Measurements from ENCODE around the gene SUGCT. TPM values are rescaled to one million over a fixed set of nuclear protein-coding genes. Genes with fewer than 3 reads are reported as not detected.
"Not testable (repeated sequence)": the region's sequence is repeated elsewhere in the genome, so short reads cannot be mapped to it uniquely, and the experiment has no call there.

Gene SUGCT
- total and polyA plus RNA-seq, 3 experiments from 2014 or later = 1.1 to 1.4 (median 1.3) TPM

- H3K9me3 ChIP-seq (ENCODE audit: low read length); H3K4me1 Mint-ChIP-seq; H3K9me3 Mint-ChIP-seq; H3K4me3 Mint-ChIP-seq; H3K36me3 ChIP-seq (ENCODE audit: insufficient read depth, low read length); H3K4me1 ChIP-seq (ENCODE audit: insufficient read depth, low read length); H3K27ac ChIP-seq (ENCODE audit: low read depth, low read length); H3K36me3 Mint-ChIP-seq; DNase-seq; H3K27me3 Mint-ChIP-seq; POLR2A ChIA-PET; H3K27me3 ChIP-seq (ENCODE audit: insufficient read depth, low read length, poor library complexity, severe bottlenecking); H3K4me3 ChIP-seq (ENCODE audit: low read length): not testable (repeated sequence)
- CTCF ChIA-PET = interaction anchor here (1.8 kb wide), 1 partner anchor 12 kb away, joined by 9 read pairs; the partner anchor contains the start of genes MPLKIP and SUGCT
- H3K27ac Mint-ChIP-seq = peak overlapping the region in 1 of 8 donors; percentile 43
These were observed 12.5 kb upstream of the SUGCT start for GRCh38 chr7:40122100-40122939.

- no peaks in the 10 kb centered on the region for H3K36me3 ChIP-seq (ENCODE audit: insufficient read depth, low read length)
- POLR2A ChIA-PET = no interaction called here
- CTCF ChIA-PET = interaction anchor here (1.8 kb wide), 1 partner anchor 12 kb away, joined by 9 read pairs; the partner anchor contains the start of genes MPLKIP and SUGCT
- Mint-ChIP-seq H3K27me3 (no peaks in the 10 kb centered on the region), H3K27ac (no peak overlapping the region), H3K4me1 (peaks cover 2 to 8% (median 5%) of the 10 kb centered on the region in 3 donors), H3K36me3 (peaks cover 0 to 2% (median 0%) of the 10 kb centered on the region in 3 donors), H3K9me3 (no peaks in the 10 kb centered on the region), H3K4me3 (no peak overlapping the region)
- no peaks in the 10 kb centered on the region for H3K4me1 ChIP-seq (ENCODE audit: insufficient read depth, low read length)
- no peaks in the 10 kb centered on the region for H3K27me3 ChIP-seq (ENCODE audit: insufficient read depth, low read length, poor library complexity, severe bottlenecking)
- no peaks in the 10 kb centered on the region for H3K9me3 ChIP-seq (ENCODE audit: low read length)
- H3K4me3 ChIP-seq (ENCODE audit: low read length) = no peak overlapping the region
- H3K27ac ChIP-seq (ENCODE audit: low read depth, low read length) = no peak overlapping the region
- DNase-seq = no peak
These were observed 11.9 kb upstream of the SUGCT start for GRCh38 chr7:40122940-40123254.

- peaks cover 37% of the 10 kb centered on the region for H3K4me1 ChIP-seq (ENCODE audit: insufficient read depth, low read length)
- no peaks in the 10 kb centered on the region for H3K9me3 ChIP-seq (ENCODE audit: low read length)
- peak overlapping the region; percentile 88 to 99 (median 92) for H3K27ac Mint-ChIP-seq
- ChIA-PET POLR2A (interaction anchor here (0.6 to 1.8 kb wide), 5 partner anchors 21 to 1916 kb away, joined by 3 to 14 read pairs (median 4); partner anchors contain the start of gene CDK13), CTCF (interaction anchor here (1.0 to 2.9 kb wide), 14 partner anchors 10 to 554 kb away, joined by 3 to 13 read pairs (median 4); partner anchors contain the start of gene CDK13)
- H3K27ac ChIP-seq (ENCODE audit: low read depth, low read length) = peak overlapping the region; percentile 96
- no peak for DNase-seq
- no peaks in the 10 kb centered on the region for H3K27me3 ChIP-seq (ENCODE audit: insufficient read depth, low read length, poor library complexity, severe bottlenecking)
- peak overlapping the region; percentile 84 for H3K4me3 ChIP-seq (ENCODE audit: low read length)
- peak overlapping the region; percentile 96 to 99 (median 98) for H3K4me3 Mint-ChIP-seq
- H3K9me3 Mint-ChIP-seq = no peaks in the 10 kb centered on the region
- peaks cover 0 to 1% of the 10 kb centered on the region in 2 donors for H3K27me3 Mint-ChIP-seq
- peaks cover 0 to 13% (median 0%) of the 10 kb centered on the region in 3 donors for H3K36me3 Mint-ChIP-seq
- H3K4me1 Mint-ChIP-seq = peaks cover 30 to 59% (median 49%) of the 10 kb centered on the region in 3 donors
- no peaks in the 10 kb centered on the region for H3K36me3 ChIP-seq (ENCODE audit: insufficient read depth, low read length)
These were observed 1.0 kb upstream of the SUGCT start for GRCh38 chr7:40133561-40134427.

- peaks cover 0 to 10% (median 0%) of the 10 kb centered on the region in 3 donors for H3K36me3 Mint-ChIP-seq
- peak overlapping the region; percentile 84 for H3K4me3 ChIP-seq (ENCODE audit: low read length)
- ChIA-PET CTCF (interaction anchor here (0.8 to 2.9 kb wide), 11 partner anchors 8 to 556 kb away, joined by 3 to 13 read pairs (median 3); partner anchors contain the start of gene CDK13), POLR2A (interaction anchor here (0.6 to 1.8 kb wide), 4 partner anchors 17 to 239 kb away, joined by 3 to 14 read pairs (median 6); partner anchors contain the start of gene CDK13)
- H3K4me1 Mint-ChIP-seq = peaks cover 26 to 46% (median 35%) of the 10 kb centered on the region in 3 donors
- peaks cover 37% of the 10 kb centered on the region for H3K4me1 ChIP-seq (ENCODE audit: insufficient read depth, low read length)
- peak overlapping the region in 7 of 8 donors; percentile 10 to 88 (median 38) for H3K27ac Mint-ChIP-seq
- H3K4me3 Mint-ChIP-seq = peak overlapping the region; percentile 71 to 99 (median 97)
- H3K9me3 ChIP-seq (ENCODE audit: low read length) = no peaks in the 10 kb centered on the region
- DNase-seq = no peak
- no peaks in the 10 kb centered on the region for H3K9me3 Mint-ChIP-seq
- no peaks in the 10 kb centered on the region for H3K36me3 ChIP-seq (ENCODE audit: insufficient read depth, low read length)
- H3K27me3 Mint-ChIP-seq = peaks cover 0 to 2% of the 10 kb centered on the region in 2 donors
- H3K27me3 ChIP-seq (ENCODE audit: insufficient read depth, low read length, poor library complexity, severe bottlenecking) = no peaks in the 10 kb centered on the region
- no peak overlapping the region for H3K27ac ChIP-seq (ENCODE audit: low read depth, low read length)
These were observed 459 bp downstream of the SUGCT start for GRCh38 chr7:40135317-40135610.

GRCh38 chr7:40137563-40137962, 2.8 kb downstream of the SUGCT start:
- H3K4me1 Mint-ChIP-seq = peaks cover 11 to 23% (median 15%) of the 10 kb centered on the region in 3 donors
- Histone ChIP-seq H3K27ac (ENCODE audit: low read depth, low read length) (no peak overlapping the region), H3K36me3 (ENCODE audit: insufficient read depth, low read length) (no peaks in the 10 kb centered on the region), H3K4me3 (ENCODE audit: low read length) (no peak overlapping the region), H3K4me1 (ENCODE audit: insufficient read depth, low read length) (peaks cover 17% of the 10 kb centered on the region), H3K27me3 (ENCODE audit: insufficient read depth, low read length, poor library complexity, severe bottlenecking) (no peaks in the 10 kb centered on the region), H3K9me3 (ENCODE audit: low read length) (no peaks in the 10 kb centered on the region)
- peaks cover 0 to 7% (median 0%) of the 10 kb centered on the region in 3 donors for H3K36me3 Mint-ChIP-seq
- POLR2A ChIA-PET = no interaction called here
- DNase-seq = no peak
- H3K27me3 Mint-ChIP-seq = peaks cover 5 to 7% of the 10 kb centered on the region in 2 donors
- CTCF ChIA-PET = no interaction called here
- peak overlapping the region in 1 of 8 donors; percentile 86 for H3K27ac Mint-ChIP-seq
- H3K9me3 Mint-ChIP-seq = no peaks in the 10 kb centered on the region
- peak overlapping the region in 1 of 7 donors; percentile 62 for H3K4me3 Mint-ChIP-seq

GRCh38 chr7:40138973-40139372, 4.2 kb downstream of the SUGCT start:
- H3K27me3 ChIP-seq (ENCODE audit: insufficient read depth, low read length, poor library complexity, severe bottlenecking) = no peaks in the 10 kb centered on the region
- no peak overlapping the region for H3K4me3 ChIP-seq (ENCODE audit: low read length)
- Mint-ChIP-seq H3K9me3 (no peaks in the 10 kb centered on the region), H3K27ac (peak overlapping the region in 1 of 8 donors; percentile 71), H3K4me3 (no peak overlapping the region), H3K4me1 (peaks cover 0 to 9% (median under 1%) of the 10 kb centered on the region in 3 donors), H3K36me3 (peaks cover 0 to 3% (median 0%) of the 10 kb centered on the region in 3 donors), H3K27me3 (peaks cover 9 to 11% of the 10 kb centered on the region in 2 donors)
- H3K27ac ChIP-seq (ENCODE audit: low read depth, low read length) = no peak overlapping the region
- H3K4me1 ChIP-seq (ENCODE audit: insufficient read depth, low read length) = peaks cover 5% of the 10 kb centered on the region
- ChIA-PET POLR2A (no interaction called here), CTCF (no interaction called here)
- H3K36me3 ChIP-seq (ENCODE audit: insufficient read depth, low read length) = no peaks in the 10 kb centered on the region
- no peak for DNase-seq
- H3K9me3 ChIP-seq (ENCODE audit: low read length) = no peaks in the 10 kb centered on the region

GRCh38 chr7:40139891-40140290, 5.1 kb downstream of the SUGCT start:
- POLR2A ChIA-PET; H3K27me3 ChIP-seq (ENCODE audit: insufficient read depth, low read length, poor library complexity, severe bottlenecking); H3K9me3 Mint-ChIP-seq; H3K36me3 Mint-ChIP-seq; H3K36me3 ChIP-seq (ENCODE audit: insufficient read depth, low read length); DNase-seq; H3K27ac Mint-ChIP-seq; H3K4me1 ChIP-seq (ENCODE audit: insufficient read depth, low read length); CTCF ChIA-PET; H3K4me1 Mint-ChIP-seq; H3K27ac ChIP-seq (ENCODE audit: low read depth, low read length); H3K9me3 ChIP-seq (ENCODE audit: low read length); H3K4me3 ChIP-seq (ENCODE audit: low read length): not testable (repeated sequence)
- Mint-ChIP-seq H3K4me3 (peak overlapping the region in 2 of 7 donors; percentile 10 to 44), H3K27me3 (peaks cover 9 to 16% of the 10 kb centered on the region in 2 donors)

- H3K9me3 ChIP-seq (ENCODE audit: low read length); CTCF ChIA-PET; H3K27ac Mint-ChIP-seq; H3K27ac ChIP-seq (ENCODE audit: low read depth, low read length); H3K36me3 ChIP-seq (ENCODE audit: insufficient read depth, low read length); H3K9me3 Mint-ChIP-seq; H3K36me3 Mint-ChIP-seq; H3K27me3 ChIP-seq (ENCODE audit: insufficient read depth, low read length, poor library complexity, severe bottlenecking); POLR2A ChIA-PET; H3K4me3 ChIP-seq (ENCODE audit: low read length); DNase-seq; H3K4me1 Mint-ChIP-seq; H3K4me1 ChIP-seq (ENCODE audit: insufficient read depth, low read length); H3K4me3 Mint-ChIP-seq: not testable (repeated sequence)
- H3K27me3 Mint-ChIP-seq = peaks cover 12 to 25% of the 10 kb centered on the region in 2 donors
These were observed 7.1 kb downstream of the SUGCT start for GRCh38 chr7:40141916-40142315.
